ENCODE measurements around the gene RPL4. TPM values are rescaled to one million over a fixed set of nuclear protein-coding genes. Genes with fewer than 3 reads are reported as not detected.
A peak's percentile ranks its signal among the peaks of the same experiment; 100 is the strongest.

Gene RPL4
- total RNA-seq, 1 donor from 2014 or later, result 3,670 TPM

DNA sequence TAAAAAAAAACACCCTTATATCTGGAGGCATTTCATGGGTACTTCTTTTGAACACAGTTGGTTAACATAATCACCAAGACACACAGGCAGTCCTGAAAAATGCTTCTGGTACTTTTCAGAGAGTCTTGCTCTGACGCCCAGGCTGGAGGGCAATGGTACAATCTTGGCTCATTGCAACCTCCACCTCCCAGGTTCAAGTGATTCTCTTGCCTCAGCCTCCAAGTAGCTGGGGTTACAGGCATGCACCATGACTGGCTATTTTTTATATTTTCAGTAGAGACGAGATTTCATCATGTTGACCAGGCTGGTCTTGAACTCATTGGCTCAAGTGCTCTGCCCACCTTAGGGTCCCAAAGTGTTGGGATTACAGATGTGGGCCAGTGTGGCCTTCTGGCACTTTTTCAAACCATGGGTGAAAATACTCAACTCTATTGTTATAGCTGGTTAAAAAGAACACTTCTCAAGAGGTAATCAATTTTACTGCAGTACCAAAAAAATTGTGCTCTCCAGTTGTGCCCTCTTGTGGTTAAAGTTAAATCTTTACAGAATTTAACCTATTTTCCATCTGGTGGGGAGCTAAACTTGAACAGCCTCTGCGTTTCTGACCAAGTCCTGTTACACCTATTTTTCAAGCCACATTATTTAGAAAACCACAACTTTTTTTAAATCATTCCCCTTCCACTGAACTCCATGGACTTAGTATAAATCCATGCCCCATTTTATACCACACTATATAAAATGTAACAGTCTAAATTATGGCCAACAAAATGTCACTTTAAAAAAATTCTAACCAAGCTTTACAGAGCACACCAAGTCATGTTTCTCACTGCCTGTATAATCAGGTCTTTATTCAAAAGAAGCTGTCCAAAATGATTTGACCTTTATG lies 5.9 kb downstream of the RPL4 start:
- TF ChIP-seq POLR2A (IDR thresholded peaks at IDR 0.05), result no peak
- TF ChIP-seq, protein P1, sequence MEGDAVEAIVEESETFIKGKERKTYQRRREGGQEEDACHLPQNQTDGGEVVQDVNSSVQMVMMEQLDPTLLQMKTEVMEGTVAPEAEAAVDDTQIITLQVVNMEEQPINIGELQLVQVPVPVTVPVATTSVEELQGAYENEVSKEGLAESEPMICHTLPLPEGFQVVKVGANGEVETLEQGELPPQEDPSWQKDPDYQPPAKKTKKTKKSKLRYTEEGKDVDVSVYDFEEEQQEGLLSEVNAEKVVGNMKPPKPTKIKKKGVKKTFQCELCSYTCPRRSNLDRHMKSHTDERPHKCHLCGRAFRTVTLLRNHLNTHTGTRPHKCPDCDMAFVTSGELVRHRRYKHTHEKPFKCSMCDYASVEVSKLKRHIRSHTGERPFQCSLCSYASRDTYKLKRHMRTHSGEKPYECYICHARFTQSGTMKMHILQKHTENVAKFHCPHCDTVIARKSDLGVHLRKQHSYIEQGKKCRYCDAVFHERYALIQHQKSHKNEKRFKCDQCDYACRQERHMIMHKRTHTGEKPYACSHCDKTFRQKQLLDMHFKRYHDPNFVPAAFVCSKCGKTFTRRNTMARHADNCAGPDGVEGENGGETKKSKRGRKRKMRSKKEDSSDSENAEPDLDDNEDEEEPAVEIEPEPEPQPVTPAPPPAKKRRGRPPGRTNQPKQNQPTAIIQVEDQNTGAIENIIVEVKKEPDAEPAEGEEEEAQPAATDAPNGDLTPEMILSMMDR (IDR thresholded peaks at IDR 0.05), result peak in 1 of 3 experiments; percentile 13
- Histone ChIP-seq H3K4me3 (no peak overlapping the region), H3K9me3 (no peaks in the 10 kb centered on the region), H3K27me3 (no peaks in the 10 kb centered on the region), H3K36me3 (peaks cover 0 to 63% of the 10 kb centered on the region in 2 donors), H3K27ac (no peak overlapping the region), H3K4me1 (peaks cover 39% of the 10 kb centered on the region)
- intact Hi-C loops (cut with DNase I), result no loop called here
- no peak for DNase-seq (ENCODE audit: extremely low spot score in 2 of 2)

DNA sequence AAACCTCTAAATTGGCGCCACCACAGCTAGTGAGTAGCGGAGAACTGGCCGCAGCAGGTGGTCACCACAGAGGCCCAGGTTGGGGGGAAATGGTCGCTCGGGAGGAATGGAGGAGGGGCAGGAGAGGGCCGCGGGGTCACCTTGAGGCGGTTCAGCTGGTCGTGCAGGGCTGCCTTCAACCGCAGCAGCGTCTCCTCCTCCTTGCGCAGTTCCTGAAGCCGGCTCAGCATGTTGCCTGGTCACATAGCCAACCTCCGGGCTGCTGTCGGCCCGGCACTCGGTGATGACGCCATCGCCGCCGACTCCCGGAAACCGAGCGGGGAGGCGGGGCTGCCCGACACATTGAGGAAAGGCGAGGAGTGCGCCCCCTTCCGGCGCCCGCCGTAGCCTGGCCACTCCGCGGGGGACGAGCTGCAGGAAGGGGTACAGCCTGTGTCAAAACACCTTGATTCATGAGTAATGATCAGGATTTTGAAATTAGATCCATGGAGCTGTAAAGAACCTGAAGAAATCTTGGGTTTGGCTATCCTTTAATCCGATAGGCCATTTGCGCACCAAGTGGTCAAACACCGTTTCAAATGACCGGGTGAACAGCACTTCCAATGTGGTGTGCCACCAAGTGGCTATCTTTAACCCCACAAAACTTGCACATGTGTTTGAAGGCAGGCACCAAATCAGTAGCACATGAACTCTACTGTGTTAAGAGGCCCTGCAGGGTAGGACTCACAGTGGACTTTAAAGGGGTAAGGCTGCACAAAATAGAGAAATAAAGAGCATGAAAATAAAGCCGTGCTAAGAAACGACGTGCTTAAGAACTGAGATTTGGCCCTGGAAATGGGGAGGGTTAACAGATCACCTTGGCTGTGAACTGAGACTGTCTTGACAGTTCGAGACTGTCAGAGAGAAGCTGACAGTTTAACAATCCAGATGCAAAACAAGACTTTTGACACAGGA lies 6.9 kb downstream of the RPL4 start, which contains the start of gene SNAPC5:
SNAPC5 (minus strand) TSS at position 261 of the 954 bp plus-strand sequence; CDS start at position 230, 31 bp downstream.
- peak within 1 kb of the TSS; percentile 78 for H3K27ac ChIP-seq
- H3K9me3 ChIP-seq, result no peaks in the 10 kb centered on the region
- H3K4me1 ChIP-seq, result peaks cover 30% of the 10 kb centered on the region
- peak in 1 of 2 donors; percentile 92 for DNase-seq (ENCODE audit: extremely low spot score in 2 of 2)
- TF ChIP-seq POLR2A (IDR thresholded peaks at IDR 0.05) (peak in 1 of 2 donors; percentile 38), POLR2AphosphoS5 (IDR thresholded peaks at IDR 0.05; ENCODE audit: insufficient read depth in 1 of 2, low read depth in 1 of 2) (peak; percentile 93)
- TF ChIP-seq, protein P1 (IDR thresholded peaks at IDR 0.05), result peak; percentile 93 to 99 (median 97)
- peak within 1 kb of the TSS; percentile 67 to 78 for H3K4me3 ChIP-seq
- intact Hi-C loops (cut with DNase I), result no loop called here
- peaks cover 0 to 67% of the 10 kb centered on the region in 2 donors for H3K36me3 ChIP-seq
- no peaks in the 10 kb centered on the region for H3K27me3 ChIP-seq

DNA sequence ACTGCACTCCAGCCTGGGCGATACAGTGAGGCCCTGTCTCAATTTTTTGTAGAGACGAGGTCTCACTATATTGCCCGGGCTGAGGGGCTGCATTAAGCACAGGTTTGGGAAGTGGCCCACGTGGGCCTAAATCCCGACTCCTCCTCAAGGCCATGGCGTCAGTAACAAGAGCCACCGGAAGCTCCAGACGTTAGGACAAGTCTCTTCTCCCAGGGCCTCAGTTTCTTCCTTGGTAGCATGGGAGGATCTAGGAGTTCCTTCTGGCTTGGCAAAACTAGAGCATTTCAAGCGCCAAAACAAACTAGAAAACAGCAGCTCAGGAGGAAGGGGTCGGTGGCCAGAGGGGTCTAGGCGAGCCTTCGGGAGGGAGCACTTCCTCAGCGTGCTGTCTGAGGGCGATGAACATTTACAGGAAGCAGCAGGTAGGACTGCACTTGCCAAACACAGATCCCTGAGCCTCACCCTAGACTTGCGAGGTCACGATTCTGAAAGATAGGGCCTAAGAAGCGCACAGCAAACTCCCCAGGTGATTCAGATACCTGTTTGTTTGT lies 7.6 kb downstream of the RPL4 start:
- no peaks in the 10 kb centered on the region for H3K9me3 ChIP-seq
- H3K27ac ChIP-seq, result peak overlapping the region; percentile 78
- no peak for TF ChIP-seq POLR2AphosphoS5 (IDR thresholded peaks at IDR 0.05; ENCODE audit: insufficient read depth in 1 of 2, low read depth in 1 of 2)
- TF ChIP-seq POLR2A (IDR thresholded peaks at IDR 0.05), result no peak
- H3K36me3 ChIP-seq, result peaks cover 0 to 61% of the 10 kb centered on the region in 2 donors
- no peaks in the 10 kb centered on the region for H3K27me3 ChIP-seq
- no peak for DNase-seq (ENCODE audit: extremely low spot score in 2 of 2)
- H3K4me3 ChIP-seq, result peak overlapping the region; percentile 67 to 78
- peaks cover 25% of the 10 kb centered on the region for H3K4me1 ChIP-seq
- intact Hi-C loops (cut with DNase I), result no loop called here

DNA sequence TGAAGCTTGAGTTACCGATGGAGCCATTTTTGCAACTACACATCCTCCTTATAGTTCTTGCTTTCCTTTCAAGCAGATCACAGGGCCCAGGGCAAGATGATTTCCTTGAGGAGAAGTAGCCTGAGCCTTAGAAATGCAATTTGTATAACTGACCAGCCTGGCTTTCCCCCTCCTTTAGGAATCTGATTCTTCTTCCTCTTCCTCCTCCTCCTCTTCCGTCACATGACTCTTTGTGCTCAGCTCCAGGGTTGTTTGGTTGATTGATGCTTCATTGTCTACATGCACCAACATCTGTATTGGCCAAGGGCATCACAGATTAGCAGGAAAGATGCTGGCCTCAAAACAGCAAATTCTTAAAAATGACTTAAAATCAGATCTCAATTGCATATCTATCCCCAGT lies 10.4 kb downstream of the RPL4 start:
- H3K9me3 ChIP-seq, result no peaks in the 10 kb centered on the region
- peaks cover 0 to 51% of the 10 kb centered on the region in 2 donors for H3K36me3 ChIP-seq
- intact Hi-C loops (cut with DNase I), result no loop called here
- no peak for DNase-seq (ENCODE audit: extremely low spot score in 2 of 2)
- no peaks in the 10 kb centered on the region for H3K27me3 ChIP-seq
- no peak for TF ChIP-seq POLR2A (IDR thresholded peaks at IDR 0.05)
- no peak overlapping the region for H3K27ac ChIP-seq
- no peak overlapping the region for H3K4me3 ChIP-seq
- H3K4me1 ChIP-seq, result peaks cover 25% of the 10 kb centered on the region

DNA sequence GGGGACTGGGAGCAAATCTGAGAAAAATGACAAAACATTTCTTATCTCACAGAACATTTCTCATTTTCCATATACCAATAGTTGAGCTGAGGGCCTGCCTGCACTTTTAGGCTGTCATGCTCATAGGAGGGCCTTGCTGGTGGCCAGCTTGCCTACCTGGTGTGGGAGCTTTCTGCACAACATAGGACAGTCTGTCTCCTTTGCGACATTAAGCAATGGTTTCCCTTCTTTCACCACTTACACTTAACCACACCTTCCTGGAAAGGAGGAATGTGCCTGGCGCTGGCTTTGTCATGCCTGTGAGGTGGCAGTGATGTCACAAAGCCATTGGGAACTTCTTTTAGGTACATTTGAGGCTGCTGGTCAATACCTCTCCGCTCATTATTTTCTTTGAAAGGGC lies 12.8 kb downstream of the RPL4 start:
- TF ChIP-seq, protein P1 (IDR thresholded peaks at IDR 0.05), result no peak
- TF ChIP-seq POLR2AphosphoS5 (IDR thresholded peaks at IDR 0.05; ENCODE audit: insufficient read depth in 1 of 2, low read depth in 1 of 2), result no peak
- no peak for TF ChIP-seq POLR2A (IDR thresholded peaks at IDR 0.05)
- DNase-seq (ENCODE audit: extremely low spot score in 2 of 2), result no peak
- Histone ChIP-seq H3K27ac (no peak overlapping the region), H3K4me1 (peaks cover 16% of the 10 kb centered on the region), H3K27me3 (no peaks in the 10 kb centered on the region), H3K36me3 (peaks cover 0 to 58% of the 10 kb centered on the region in 2 donors), H3K9me3 (no peaks in the 10 kb centered on the region), H3K4me3 (no peak overlapping the region)
- intact Hi-C loops (cut with DNase I), result no loop called here

Data from vagina (tissue), 2 donors.